Testis (tissue), 2 donors: ENCODE results near the gene BACE2.

ENCODE experiments used
- CTCF ChIP-seq, 3 experiments: fragments of 450-650 bp in 2 of 3; fragments of 200-600 bp in 1 of 3; sonication (generic) in 1 of 3; IDR thresholded peaks; one replicate each; pipeline ENCODE4 v1.5.1; 2016 to 2019; ENCODE audit warnings: antibody characterized with exemption in 3 of 3, mild to moderate bottlenecking in 2 of 3, moderate library complexity in 1 of 3
- POLR2A ChIP-seq: fragments of 450-650 bp; IDR thresholded peaks from one replicate; pipeline ENCODE4 v1.6.1; 2017; ENCODE audit warnings: antibody characterized with exemption, mild to moderate bottlenecking, moderate library complexity

- no peak for TF ChIP-seq CTCF (IDR thresholded peaks at IDR 0.05)
- TF ChIP-seq POLR2A, result no peak
Observed at GRCh38 chr21:41277196-41277595, 109.2 kb downstream of the BACE2 start.
